GM12892 (cell line): ENCODE data around the gene ZNF71.

Experiments used
- POLR2A ChIP-seq: IDR thresholded peaks from 2 replicates; pipeline ENCODE4 v1.6.1; 2011; ENCODE audit warnings: low read depth, low read length, control low read depth
- TAF1 ChIP-seq: IDR thresholded peaks from 2 replicates; pipeline ENCODE4 v1.6.1; 2011; ENCODE audit warnings: low read depth, mild to moderate bottlenecking, control low read depth, low read length, borderline replicate concordance

DNA sequence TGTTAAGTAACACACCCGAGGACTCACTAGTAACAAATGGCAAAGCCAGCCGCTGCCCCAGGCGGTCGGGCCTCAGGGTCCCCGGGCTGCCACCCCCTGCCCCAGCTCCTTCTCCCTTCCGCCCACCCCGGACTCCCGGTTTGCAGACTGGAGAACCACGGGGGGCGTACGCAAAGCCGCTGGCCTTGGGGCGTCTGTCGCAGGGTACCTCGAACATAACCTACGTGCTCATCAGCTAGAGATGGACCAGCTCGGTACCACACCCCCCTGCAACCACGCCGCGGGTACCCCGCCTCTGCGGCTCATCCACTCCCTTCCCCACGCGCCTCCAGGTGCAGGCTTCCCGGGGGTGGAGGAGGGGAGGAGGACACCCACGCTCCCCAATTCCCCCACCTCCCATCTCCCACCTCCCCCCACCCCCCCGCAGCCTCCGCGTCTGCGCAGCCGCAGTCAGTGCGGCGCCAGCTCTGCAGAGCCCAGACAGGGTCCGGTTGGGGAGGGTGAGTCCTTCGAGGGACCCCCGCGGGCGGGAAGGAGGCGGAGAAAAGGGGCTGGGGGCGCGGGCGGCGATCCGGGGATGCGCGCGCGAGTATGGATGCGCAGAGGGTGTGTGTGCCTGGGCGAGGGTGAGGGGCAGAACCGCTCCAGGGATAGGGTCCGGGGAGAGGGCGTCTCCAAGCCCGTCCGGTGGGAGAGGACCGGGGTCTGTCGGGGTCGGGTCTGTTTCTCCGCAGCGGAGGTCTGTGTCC lies 47.8 kb downstream of the ZNF71 start, which contains the start of gene SMIM17:
- TF ChIP-seq POLR2A: no peak
- TF ChIP-seq TAF1: no peak
